Measurements from ENCODE around the gene CAPN13.

CAPN13 gene

GRCh38 chr2:30678410-30679137 is 128.7 kb downstream of the CAPN13 start:
- no peak for DNase-seq

GRCh38 chr2:30677861-30678385 is 129.3 kb downstream of the CAPN13 start:
- no peak for DNase-seq

GRCh38 chr2:30677231-30677630 is 130.0 kb downstream of the CAPN13 start:
- no peak for DNase-seq

- DNase-seq: no peak
Measured at GRCh38 chr2:30675758-30676157, 131.5 kb downstream of the CAPN13 start.

GRCh38 chr2:30673127-30673526 is 134.1 kb downstream of the CAPN13 start:
- DNase-seq: no peak
